ENCODE results near the gene TNS3.

TNS3 gene

DNA sequence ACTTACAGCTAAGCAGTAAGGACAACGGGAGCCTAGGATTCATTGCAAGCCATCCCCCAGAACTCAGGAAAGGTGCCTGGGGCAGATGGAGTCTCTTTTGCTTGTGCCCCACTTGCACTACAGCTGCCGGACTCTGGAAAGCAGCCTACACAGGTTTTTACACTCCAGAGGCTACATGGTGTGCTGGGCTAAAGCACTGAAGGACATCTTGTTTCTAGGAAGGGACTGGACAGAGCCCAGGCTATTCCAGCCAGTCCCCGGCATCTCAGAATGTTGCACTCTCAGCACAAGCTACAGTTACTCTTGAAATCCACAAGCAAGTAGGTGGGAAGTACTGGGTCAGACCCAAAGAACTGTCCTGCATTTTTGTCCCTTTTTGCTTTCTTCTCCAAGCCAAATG, 333.1 kb downstream of the TNS3 start:
- TF ChIP-seq MYC (IDR thresholded peaks at IDR 0.05; ENCODE audit: low read depth, low read length), result no peak
- no peak for TF ChIP-seq POLR2A (IDR thresholded peaks at IDR 0.05; ENCODE audit: extremely low read depth, insufficient read length)
- H3K4me3 ChIP-seq (ENCODE audit: low read depth, low read length), result no peak overlapping the region

DNA sequence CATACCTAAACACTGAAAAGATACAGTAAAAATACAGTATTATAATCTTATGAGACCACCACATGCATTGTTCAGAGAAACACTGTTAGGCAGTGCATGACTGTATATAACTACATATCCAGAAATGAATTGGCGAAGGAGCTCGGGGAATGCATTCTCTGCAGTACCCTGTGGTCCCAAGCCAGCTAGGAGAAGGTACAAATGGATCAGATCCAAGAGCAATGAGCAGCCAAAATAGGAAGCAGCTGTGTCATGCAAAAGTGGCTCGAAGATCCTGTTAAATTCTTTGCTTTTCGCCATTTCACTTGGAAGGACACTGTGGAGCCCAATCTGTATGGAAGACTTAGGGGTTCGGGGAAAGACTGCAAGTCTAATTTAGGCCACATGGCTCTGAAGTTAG, 334.8 kb downstream of the TNS3 start:
- no peak for TF ChIP-seq MYC (IDR thresholded peaks at IDR 0.05; ENCODE audit: low read depth, low read length)
- TF ChIP-seq, protein P1, sequence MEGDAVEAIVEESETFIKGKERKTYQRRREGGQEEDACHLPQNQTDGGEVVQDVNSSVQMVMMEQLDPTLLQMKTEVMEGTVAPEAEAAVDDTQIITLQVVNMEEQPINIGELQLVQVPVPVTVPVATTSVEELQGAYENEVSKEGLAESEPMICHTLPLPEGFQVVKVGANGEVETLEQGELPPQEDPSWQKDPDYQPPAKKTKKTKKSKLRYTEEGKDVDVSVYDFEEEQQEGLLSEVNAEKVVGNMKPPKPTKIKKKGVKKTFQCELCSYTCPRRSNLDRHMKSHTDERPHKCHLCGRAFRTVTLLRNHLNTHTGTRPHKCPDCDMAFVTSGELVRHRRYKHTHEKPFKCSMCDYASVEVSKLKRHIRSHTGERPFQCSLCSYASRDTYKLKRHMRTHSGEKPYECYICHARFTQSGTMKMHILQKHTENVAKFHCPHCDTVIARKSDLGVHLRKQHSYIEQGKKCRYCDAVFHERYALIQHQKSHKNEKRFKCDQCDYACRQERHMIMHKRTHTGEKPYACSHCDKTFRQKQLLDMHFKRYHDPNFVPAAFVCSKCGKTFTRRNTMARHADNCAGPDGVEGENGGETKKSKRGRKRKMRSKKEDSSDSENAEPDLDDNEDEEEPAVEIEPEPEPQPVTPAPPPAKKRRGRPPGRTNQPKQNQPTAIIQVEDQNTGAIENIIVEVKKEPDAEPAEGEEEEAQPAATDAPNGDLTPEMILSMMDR (IDR thresholded peaks at IDR 0.05; ENCODE audit: low read depth, low read length), result no peak
- H3K4me3 ChIP-seq (ENCODE audit: low read depth, low read length), result no peak overlapping the region

More for the DNA sequence above, 333.1 kb downstream of the TNS3 start:
- DNase-seq (ENCODE audit: low read depth), result no peak

DNA sequence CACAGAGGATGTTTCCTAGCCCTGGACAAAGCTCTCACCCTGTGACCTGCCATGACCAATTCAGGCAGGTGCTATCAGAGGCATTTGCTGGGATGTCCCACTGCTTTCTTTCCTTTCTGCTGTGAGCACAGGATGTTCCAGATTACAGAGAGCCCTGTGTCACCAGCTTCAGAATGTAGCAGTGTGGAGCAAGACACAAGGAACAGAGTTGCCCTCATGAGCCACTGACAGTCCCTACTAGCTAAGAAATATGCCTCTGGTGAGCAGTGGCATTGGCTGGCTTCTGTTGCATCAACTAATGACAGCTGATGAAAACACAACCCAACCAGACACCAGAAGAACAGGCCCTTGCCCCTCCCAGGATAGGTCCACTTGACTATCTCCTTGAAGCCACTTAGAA, 337.2 kb downstream of the TNS3 start:
- TF ChIP-seq MYC (IDR thresholded peaks at IDR 0.05; ENCODE audit: low read depth, low read length), result no peak
- no peak overlapping the region for H3K4me3 ChIP-seq (ENCODE audit: low read depth, low read length)
- no peak for DNase-seq (ENCODE audit: low read depth)

More for the DNA sequence above, 334.8 kb downstream of the TNS3 start:
- no peak for DNase-seq (ENCODE audit: low read depth)

DNA sequence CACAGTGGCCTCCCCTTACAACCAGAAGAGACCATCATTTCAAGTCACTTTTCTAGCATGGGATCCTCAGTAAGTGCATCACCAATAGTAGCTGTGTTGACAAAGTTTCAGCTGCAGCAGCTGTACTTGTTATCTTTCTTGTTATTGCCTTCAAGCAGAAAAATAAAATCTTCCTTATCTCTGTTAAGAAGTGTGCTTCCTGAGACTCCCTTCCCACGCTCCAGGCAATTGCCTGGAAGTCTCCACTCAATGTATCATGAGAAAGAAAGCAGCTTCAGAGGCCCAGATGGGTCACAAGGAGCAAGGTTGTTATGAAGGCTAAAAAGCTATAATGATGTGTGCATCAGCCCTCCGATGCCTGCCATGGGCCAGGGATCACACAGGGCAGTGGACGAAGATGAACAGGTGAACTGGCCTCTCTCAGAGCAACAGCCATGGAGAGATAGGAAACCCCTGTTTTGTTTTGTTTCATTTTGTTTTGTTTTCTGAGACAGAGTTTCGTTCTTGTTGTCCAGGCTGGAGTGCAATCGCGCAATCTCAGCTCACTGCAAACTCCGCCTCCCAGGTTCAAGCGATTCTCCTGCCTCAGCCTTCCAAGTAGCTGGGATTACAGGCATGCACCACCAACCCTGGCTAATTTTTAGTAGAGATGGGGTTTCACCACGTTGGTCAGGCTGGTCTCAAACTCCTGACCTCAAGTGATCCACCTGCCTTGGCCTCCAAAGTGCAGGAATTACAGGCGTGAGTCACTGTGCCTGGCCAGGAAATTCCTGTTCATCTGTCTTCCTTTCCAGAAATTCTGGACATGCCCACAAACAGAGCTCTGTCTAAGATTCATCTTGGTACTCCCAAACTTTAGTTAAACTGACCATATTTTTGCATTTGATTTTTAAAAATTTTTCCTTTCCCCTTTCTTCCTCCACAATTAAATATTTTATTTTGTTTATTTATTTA, 340.5 kb downstream of the TNS3 start:
- DNase-seq (ENCODE audit: low read depth), result no peak
- TF ChIP-seq, protein P1 (IDR thresholded peaks at IDR 0.05; ENCODE audit: low read depth, low read length), result no peak
- TF ChIP-seq, protein P2, sequence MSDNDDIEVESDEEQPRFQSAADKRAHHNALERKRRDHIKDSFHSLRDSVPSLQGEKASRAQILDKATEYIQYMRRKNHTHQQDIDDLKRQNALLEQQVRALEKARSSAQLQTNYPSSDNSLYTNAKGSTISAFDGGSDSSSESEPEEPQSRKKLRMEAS (IDR thresholded peaks at IDR 0.05; ENCODE audit: low read depth, low read length), result no peak
- TF ChIP-seq POLR2A (IDR thresholded peaks at IDR 0.05; ENCODE audit: extremely low read depth, insufficient read length) (no peak), MYC (IDR thresholded peaks at IDR 0.05; ENCODE audit: low read depth, low read length) (no peak)
- H3K4me3 ChIP-seq (ENCODE audit: low read depth, low read length), result no peak overlapping the region

DNA sequence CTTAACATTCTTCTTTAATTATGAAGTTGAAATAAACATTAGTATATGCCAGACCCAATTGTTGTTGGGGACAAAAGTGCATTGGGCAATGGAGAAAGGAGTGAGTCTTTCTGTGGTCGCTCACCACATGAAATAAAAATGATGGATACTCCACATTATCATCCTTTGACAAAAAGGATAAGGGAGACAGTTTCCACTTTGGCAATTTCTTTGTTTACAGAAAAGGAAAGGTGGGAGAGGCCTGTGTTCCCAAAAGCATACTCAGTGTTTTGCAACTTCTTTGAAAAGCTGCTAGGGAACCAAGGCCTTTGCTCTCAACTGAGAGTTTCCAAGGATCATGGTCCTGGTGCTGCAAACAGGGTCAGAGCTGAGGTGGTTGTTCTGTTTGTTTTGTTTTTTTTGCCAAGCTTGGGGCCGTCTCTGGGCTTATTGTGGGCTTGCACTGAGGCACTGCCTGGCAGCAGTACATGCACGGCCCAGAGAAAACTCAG, 341.9 kb downstream of the TNS3 start:
- DNase-seq (ENCODE audit: low read depth), result no peak
- no peak for TF ChIP-seq POLR2A (IDR thresholded peaks at IDR 0.05; ENCODE audit: extremely low read depth, insufficient read length)
- TF ChIP-seq MYC (IDR thresholded peaks at IDR 0.05; ENCODE audit: low read depth, low read length), result no peak
- TF ChIP-seq, protein P1 (IDR thresholded peaks at IDR 0.05; ENCODE audit: low read depth, low read length), result no peak
- TF ChIP-seq, protein P2 (IDR thresholded peaks at IDR 0.05; ENCODE audit: low read depth, low read length), result no peak
- no peak overlapping the region for H3K4me3 ChIP-seq (ENCODE audit: low read depth, low read length)

DNA sequence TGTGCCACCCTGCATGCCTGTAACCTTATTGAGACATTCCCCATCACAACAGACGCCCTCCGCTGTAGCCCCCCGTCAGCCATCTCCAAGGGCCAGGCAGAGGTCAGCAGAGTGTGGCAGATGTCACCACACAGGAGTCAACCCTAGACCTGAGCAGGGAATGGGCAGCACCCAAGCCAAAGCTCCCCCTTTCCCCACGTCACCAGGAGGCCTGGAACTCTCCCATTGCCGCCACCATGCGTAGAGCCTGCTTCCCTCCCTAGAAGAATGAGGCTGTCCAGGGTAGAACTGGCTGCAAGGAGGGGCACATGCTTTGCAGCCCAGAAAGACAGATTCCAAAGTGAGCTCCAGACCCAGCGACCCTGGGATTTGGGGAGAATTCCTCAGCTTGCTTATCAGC, 342.9 kb downstream of the TNS3 start:
- no peak for DNase-seq (ENCODE audit: low read depth)
- no peak overlapping the region for H3K4me3 ChIP-seq (ENCODE audit: low read depth, low read length)
- TF ChIP-seq, protein P1 (IDR thresholded peaks at IDR 0.05; ENCODE audit: low read depth, low read length), result no peak
- no peak for TF ChIP-seq POLR2A (IDR thresholded peaks at IDR 0.05; ENCODE audit: extremely low read depth, insufficient read length)
- no peak for TF ChIP-seq MYC (IDR thresholded peaks at IDR 0.05; ENCODE audit: low read depth, low read length)
- TF ChIP-seq, protein P2 (IDR thresholded peaks at IDR 0.05; ENCODE audit: low read depth, low read length), result no peak
